GM18870 (cell line): ENCODE data around the gene P4HTM.

Source experiments
- ATAC-seq: cut with Tn5 transposase; IDR thresholded peaks from one replicate; pipeline ENCODE4 v1.9.1; 2021; ENCODE audit warnings: moderate library complexity; ENCODE audit not compliant: unreplicated experiment

Gene P4HTM

GRCh38 chr3:48983096-48983495 is 6.9 kb upstream of the P4HTM start:
- ATAC-seq: no peak

GRCh38 chr3:48984663-48985062 is 5.4 kb upstream of the P4HTM start:
- ATAC-seq: no peak

GRCh38 chr3:48985831-48986376 is 4.1 kb upstream of the P4HTM start:
- ATAC-seq: no peak

GRCh38 chr3:48989126-48989795 is 780 bp upstream of the P4HTM start:
- no peak for ATAC-seq

- ATAC-seq: no peak
Observed at GRCh38 chr3:48990636-48991469, 812 bp downstream of the P4HTM start.

- no peak for ATAC-seq
Observed at GRCh38 chr3:48991851-48992545, 2.0 kb downstream of the P4HTM start.

GRCh38 chr3:48993834-48994233 is 3.8 kb downstream of the P4HTM start:
- no peak for ATAC-seq

GRCh38 chr3:48996640-48997039 is 6.6 kb downstream of the P4HTM start:
- no peak for ATAC-seq

GRCh38 chr3:48997102-48997635 is 7.1 kb downstream of the P4HTM start:
- ATAC-seq: no peak

GRCh38 chr3:48997714-48998637 is 7.9 kb downstream of the P4HTM start:
- ATAC-seq: no peak

- no peak for ATAC-seq
Observed at GRCh38 chr3:48999085-48999858, 9.2 kb downstream of the P4HTM start.

GRCh38 chr3:49001155-49001554 is 11.1 kb downstream of the P4HTM start:
- ATAC-seq: no peak

GRCh38 chr3:49004352-49005302 is 14.6 kb downstream of the P4HTM start:
- ATAC-seq: no peak

- ATAC-seq: no peak
Observed at GRCh38 chr3:49005303-49005680, 15.3 kb downstream of the P4HTM start.

GRCh38 chr3:49005998-49006397 is 16.0 kb downstream of the P4HTM start:
- no peak for ATAC-seq

- ATAC-seq: peak; percentile 11
Observed at GRCh38 chr3:49006408-49007067, 16.5 kb downstream of the P4HTM start.

GRCh38 chr3:49007068-49007770 is 17.2 kb downstream of the P4HTM start, which contains the start of gene WDR6:
TSS of gene WDR6 (plus strand) at chr3:49007391. CDS start at chr3:49007432, 41 bp downstream.
- peak; percentile 80 for ATAC-seq
